ENCODE results near the gene HOXA4.

HOXA4 gene

DNA sequence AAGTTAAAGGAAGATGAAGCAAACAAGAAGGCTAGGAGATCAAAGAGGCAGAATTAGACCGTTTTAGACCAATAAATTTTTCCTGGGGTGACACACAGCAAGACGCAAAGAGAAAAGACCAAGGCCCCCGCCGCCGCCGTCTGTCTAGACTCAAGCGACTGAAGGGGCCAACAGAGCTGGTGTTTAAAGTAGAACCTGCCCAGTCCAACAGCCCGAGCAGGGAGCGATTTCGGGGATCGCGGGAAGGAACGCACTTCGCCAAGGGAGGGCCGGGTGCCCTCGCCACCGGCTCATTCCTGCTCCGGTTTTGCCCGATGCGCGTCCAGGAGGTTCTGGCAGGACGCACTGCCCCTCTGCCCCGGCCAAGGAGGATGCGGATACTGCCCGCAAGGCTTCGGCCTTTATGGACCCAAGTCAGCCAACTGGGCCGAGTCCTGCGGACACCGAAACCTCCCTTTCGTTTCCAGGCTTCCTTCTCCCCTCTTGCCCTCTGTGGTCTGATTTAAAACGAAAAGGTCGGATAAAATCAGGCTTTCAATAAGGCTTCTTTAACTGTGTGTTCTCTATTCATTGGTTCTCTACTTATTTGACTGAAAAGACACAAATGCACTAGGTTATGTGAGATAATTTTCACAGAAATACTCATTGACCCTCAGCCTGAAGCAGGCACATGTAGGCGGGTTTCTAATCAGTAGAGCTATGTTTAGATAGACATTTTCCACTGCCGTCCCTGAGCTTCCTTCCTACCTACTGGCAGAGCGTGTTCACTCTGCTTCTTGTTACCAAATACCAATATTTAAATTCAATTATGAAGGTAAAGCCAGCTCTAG lies 28.1 kb upstream of the HOXA4 start:
- DNase-seq = no peak

DNA sequence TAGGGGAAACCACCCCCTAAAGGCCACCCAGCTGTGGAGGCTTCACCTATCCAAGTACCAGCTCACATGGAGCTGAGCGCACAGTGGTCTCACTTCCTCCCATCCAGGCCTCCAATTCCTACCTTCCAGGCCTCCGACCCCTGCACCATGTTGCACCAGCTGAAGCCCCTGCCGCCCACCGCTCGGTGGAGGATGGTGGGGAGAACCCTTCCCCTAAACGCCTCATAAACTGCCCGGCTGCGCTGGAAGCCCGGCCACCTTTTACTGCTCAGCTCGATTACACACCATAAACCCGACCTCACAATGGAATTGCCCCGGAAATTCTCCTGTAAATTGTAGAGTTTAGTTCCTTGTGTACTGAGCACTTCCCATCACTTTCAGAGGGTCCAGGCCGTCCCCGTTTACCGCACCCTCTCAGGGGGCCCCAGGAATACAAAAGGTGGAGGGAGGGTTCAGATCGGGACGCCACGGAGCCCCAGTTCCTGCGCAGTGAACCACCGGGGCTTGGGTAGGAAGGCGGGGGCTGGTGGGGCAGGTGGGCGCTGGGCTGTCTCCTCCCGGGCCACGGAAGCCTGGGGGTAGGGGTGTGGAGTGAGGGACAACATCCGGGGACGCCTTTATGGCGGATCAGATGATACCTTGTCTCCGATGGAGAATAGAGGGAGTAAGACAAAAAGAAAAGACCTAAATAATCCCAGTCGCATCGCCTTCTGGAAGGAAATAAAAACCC lies 27.3 kb upstream of the HOXA4 start:
- DNase-seq = no peak

DNA sequence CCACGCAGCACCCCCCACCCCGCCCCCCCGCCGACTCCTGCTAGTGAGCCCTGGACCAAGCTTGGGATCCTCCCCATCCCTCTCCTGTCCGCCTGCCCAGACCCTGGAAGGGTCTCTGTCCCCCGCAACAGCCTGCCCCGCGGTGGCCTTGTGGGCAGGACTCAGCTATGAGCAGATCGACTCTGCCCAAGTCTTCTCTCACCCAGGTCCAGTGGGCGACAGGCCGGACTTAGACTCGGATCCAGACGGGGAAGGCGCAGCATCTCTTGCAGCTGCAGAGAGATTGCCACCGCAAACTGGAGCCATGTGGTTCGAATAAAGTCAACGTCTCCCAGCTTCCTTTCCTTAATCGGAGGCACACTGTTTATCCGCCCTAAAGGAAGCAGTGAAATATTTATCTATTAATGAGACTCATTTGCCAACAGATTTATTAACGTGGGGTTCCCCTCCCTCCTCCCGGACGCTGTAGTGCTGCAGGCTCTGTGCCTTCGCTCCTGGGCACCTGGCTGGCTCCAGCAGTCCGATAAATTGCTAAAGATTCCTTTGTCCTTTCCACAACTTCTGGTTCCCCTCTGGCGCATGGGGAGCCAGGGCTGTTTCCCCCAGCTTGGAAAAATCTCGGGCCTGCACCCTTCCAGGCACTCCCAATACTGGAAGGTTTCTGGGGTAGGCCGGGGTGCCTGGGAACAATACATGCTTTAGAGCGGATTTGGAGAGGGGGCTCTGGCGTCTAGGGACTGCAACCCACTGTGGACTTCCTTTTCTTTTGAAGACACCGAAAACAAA lies 26.6 kb upstream of the HOXA4 start:
- no peak for DNase-seq

DNA sequence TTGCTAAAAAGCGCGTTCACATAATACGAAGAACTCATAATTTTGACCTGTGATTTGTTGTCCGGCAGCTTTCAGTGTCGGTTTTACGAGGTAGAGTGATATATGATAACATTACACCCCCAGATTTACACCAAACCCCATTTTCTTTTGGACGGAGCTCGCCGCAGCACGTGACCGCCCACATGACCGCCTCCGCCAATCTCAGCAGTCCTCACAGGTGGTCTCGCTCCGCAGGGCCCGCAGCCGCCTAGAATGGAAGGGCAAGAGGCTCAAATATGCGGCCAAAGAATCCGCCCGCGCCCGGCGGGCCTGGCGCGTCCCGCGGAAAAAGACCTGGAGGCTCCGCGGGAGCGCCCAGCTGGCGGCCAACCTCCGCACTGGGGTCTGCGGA lies 25.9 kb upstream of the HOXA4 start, which contains the start of gene HOXA7:
TSS of gene HOXA7 (minus strand) at position 168 of the 391 bp plus-strand sequence. CDS start at position 38, 130 bp downstream.
- DNase-seq = no peak

DNA sequence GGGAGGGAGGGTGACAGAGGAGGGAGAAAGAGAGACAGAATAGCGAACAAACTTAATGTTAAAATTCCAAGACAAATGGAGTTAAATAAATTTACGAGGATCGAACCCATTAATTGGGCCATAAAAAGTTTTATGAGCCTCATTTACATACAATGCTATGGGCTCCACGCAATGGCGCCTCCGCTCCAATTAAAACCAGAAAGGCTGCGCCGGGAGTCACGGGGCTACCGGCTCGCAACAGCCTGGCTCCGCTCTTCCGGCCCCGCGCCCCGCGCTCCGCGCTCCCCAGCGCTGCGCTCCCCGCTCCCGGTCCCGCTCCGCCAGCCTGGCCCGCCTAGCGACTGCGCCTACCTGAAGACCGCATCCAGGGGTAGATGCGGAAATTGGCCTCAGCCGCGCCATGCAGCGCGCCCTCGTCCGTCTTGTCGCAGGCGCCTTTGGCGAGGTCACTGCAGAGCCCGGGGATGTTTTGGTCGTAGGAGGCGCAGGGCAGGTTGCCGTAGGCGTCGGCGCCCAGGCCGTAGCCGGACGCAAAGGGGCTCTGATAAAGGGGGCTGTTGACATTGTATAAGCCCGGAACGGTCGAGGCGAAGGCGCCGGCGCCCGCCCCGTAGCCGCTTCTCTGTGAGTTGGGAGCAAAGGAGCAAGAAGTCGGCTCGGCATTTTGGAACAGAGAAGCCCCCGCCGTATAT lies 25.4 kb upstream of the HOXA4 start:
- no peak for DNase-seq

DNA sequence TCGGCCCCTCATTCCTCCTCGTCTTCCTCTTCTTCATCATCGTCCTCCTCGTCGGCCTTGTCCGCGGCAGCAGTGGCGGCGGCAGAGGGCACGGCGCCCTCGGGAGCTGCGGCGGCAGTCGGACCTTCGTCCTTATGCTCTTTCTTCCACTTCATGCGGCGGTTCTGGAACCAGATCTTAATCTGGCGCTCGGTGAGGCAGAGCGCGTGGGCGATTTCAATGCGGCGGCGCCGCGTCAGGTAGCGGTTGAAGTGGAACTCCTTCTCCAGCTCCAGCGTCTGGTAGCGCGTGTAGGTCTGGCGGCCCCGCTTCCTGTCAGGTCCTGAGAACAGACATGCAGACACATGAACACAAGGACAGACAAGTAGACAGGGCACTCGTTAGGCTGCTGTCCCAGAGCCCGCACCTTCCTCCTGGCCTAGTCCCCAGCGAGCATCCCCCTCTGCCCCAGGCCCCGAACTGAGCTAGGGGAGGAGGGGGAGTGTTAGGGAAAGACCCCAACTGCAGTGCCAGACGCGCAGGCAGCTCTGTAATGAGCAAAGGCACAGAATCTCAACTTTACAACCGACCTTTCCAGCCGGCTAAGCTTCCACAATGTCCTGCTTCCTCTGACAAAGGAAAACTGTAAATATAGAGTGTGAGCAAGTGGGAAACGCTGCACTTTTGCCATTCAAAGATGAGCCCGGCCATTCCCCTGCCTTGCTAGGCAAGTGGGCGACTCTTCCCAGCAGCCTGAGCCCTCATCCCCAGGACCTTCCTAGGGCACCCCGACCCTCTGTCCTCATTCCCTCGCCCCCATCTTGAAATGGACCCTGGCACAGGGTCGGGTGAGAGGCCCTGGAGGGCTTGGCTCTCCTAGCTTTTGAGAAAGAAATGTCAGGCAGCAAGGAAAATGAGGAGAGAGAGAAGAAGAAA lies 24.6 kb upstream of the HOXA4 start:
- no peak for DNase-seq

DNA sequence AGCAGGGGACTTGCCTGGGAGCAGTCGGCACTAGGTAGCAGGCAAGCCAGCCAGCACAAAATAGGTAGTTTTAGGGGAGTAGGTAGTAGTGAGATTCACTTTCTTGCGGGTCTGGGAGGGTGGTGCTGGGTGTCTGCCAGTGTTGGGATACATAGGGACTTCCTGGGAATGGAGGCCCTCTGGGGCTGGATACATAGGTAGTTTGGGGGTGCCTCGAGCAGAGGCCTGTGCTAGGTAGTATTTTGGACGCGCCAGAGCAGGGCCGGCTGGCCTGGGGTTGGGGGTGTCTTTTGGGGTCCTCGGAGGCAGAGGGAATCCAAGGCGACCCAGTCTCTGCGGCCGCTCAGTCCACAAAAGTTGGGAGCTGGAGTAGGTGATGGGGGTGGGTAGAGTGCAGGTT lies 23.8 kb upstream of the HOXA4 start:
- DNase-seq = no peak

DNA sequence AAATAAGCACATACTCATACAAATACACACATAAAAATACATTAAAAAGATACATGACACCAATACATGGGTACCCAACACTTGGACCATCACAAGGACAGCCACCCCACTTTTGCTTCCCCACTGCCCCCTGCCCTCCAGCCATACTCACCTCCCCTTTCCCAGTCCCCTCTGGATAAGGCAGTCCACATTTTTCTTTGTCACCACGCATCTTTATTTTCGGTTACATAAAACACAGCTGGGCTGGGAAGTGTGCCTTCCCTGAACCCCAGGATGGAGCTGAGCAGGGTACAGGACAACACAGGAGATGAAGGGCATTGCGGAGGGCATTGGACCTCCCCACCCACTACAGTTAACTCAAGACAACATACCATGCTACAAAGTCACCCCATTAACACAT lies 23.0 kb upstream of the HOXA4 start:
- no peak for DNase-seq

DNA sequence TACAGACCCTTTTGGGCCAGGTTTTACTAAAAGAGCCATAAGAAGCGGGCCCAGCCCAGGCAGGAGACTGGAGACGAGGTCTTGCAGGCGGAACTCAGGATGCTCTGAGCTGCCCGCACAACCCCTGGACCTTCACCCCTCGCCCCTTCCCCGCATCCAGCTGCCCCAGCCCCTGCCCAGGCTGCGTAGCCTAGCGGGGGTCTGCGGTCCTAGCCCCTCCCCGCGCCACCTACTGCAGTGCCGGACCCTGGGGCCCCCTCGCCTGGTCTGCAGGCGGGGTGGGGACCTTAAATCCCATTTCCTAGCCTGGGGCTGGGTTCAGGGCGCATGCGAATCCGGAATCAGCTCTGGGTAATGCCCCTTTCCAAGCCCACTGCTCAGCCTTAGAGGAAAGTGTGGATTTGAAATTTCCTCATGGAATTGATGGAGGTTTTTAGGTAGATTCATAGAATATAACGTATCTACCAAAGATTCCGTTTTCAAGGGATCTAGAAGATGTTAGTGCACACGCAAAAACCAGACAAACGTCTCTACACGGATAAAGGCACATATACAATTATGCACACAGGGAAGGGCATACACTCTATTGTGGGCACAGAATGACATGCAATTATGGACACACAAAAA lies 22.4 kb upstream of the HOXA4 start:
- DNase-seq = no peak

DNA sequence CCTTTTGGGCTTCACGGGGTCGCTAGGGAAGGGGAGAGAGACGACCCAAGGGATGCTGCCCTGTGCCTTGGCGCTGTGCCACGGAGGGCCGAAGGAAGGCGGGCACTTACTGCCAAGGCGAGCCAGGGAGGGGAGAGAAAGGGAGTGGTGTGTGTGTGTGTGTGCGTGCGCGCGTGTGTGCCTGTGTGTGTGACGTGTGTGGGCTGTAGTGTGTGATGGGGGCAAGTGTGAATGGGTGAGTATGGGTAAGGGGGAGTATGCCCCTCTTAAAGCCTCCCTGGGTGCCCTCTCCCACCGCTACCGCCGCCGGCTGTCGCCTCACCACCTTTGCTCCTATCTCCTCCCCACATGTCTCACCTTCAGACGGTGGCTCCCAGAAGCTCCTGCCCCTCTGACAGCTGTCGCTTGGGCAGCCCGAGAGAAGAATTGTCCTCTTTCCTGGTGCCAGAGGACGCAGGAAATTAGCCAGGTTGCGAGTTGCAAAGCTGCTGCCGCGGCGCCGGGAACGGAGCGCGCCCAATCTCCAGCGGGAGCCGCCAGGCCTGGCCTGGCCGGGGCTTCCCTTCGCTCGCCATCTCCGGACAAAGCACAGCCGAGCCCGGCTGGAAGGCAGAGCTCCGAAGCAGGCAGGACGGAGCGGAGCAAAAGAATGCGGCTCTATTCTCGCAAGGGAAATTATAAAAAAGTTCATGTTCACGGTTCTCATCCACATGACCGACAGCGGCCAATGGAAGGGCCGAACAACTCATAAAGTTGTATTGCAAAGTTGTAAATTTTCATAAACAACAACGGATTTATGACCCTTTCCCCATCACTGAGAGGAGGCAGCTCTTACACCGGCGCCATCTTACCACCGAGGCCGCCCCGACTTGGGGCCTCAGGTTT lies 21.6 kb upstream of the HOXA4 start, which contains the start of gene HOXA3:
TSS of gene HOXA3 (minus strand) at position 653 of the 885 bp plus-strand sequence. CDS start 41,943 bp downstream, outside the sequence.
- DNase-seq = no peak

DNA sequence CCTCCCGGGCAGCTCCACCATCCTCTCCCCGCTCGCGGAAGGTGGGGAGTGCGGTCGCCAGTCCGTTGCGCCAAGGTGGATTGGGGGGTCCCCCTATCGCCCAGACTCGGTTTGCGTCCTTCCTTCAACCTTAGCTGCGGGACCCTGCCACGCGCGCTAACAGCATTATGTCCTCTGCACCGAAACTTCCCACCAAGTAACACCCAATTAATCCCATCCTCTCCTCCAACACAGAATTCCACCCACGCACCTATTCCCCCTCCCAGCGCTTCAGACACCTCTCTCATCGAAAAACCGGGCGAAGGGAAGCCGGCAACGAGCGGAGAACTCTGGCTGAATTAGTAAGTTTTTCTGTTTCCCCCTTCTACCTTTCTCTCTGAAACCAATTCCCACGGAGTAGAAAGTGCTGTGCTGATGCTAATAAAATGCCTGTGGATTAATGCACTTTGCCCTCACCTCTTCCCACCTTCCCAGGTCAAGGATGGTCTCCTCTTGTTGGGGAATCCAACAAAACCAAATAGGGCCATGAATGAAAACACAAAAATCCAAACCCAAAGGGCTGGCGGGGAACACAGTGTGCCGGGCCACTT lies 20.9 kb upstream of the HOXA4 start:
- DNase-seq = no peak

DNA sequence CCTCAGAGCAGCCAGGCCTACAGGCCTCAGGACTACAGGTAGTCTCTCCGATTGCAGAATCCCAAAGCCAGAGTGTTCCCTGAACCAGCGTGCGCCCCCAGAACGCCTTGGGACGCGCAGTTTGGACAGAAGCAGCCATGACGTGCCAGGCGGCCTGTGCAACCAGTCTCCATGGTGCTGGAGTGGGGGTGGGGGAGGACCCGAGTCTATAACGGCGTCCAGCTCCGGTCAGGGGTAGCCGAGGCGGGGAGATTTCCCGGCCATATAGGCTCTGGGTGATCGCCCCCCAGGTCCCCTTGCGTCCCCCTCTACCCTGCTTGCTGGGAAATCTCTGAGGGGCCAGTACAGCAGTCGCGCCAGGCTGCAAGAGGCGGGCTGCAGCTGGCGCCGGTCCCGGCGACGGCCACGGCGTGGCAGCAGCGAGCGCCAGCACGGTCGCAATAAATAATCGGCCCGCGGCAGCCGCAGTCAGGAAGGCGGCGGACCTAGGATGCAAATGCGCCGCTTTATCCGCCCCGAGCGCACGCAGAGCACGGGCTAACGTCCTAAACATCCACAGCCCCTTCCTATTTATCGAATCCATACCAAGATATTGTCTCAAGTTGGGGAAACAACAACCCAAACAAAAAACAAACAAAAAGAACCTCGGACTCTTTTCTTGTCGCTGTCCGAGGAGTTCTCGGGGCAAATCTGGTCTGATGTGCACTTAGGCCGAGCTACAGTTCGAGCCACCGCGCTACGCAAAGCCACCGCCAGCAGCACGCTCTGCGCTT lies 20.2 kb upstream of the HOXA4 start:
- peak in 7 of 58 donors; percentile 2 to 32 (median 7) for DNase-seq

DNA sequence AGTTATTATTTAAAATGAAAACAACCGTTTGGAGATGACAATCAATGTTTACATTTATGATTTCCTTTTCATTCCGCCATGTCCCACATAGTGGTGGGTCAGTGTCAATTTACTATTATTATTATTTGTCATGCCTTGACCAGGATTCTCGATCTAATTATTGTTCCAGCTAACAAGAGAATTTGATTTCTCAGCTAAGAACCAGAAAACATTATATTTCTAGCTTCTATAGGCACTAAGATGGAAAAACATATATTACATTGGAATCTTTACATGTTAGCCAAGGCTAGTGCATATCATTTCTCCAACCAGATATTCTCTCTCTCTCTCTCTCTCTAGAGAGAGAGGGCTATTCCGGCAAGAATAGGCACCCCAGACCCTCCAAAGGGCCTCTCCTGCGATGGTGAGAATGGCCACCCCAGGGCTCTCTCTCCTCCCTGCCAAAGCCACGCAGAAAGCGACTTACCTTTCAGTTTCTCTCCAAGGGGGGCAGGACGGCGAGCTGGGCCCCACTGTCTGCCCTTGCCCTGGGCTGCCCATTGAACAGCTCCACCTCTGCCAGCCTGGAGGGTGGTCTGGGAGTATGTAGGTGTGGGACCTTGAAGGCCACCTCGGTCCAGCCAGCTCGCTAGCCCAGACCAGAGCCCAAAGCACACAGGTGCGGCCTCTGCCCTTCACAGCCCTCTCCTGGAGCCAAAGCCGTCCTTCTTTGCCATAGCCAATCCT lies 19.4 kb upstream of the HOXA4 start:
- no peak for DNase-seq

DNA sequence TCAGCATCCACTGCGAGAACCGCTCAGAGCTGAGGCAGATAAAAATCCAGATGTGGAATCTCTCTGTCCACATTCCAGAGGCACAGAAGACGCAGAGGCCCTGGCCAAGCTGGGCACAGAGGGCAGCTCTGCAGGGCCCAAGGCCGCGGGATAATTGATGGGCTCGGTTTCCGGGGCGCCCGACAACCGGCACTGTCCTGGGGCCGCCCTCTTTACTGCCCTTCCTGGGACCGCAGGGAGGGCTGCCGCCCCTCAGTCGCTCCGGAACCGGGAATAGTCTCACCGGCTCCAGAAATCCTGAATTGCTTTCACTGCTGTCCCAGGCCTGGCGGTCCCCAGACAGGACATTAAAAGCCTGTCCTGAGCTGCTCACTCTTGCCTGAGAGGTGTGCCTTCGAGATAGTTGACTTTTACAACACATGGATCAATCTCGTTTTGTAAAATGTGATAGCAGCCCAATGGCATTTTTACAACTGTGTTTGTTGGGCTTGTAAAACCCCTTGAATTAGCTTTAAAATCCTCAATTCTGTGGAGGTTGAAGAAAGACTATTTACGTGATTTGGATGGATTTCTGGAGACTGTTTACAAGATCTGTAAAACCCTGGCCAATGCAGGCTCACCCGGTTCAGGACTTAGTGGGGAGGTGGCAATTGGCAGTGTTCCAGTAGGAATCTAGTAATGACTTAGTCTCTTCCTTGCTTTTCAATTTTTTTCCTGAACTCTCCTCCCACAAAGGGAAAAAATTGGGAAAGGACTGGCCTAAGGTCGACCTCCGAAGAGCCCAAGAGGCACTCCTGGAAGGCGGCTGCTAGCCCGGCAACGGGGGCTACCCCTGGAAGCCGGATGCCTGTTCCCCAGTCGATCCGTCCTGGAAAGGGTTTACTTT lies 18.4 kb upstream of the HOXA4 start:
- DNase-seq = no peak

DNA sequence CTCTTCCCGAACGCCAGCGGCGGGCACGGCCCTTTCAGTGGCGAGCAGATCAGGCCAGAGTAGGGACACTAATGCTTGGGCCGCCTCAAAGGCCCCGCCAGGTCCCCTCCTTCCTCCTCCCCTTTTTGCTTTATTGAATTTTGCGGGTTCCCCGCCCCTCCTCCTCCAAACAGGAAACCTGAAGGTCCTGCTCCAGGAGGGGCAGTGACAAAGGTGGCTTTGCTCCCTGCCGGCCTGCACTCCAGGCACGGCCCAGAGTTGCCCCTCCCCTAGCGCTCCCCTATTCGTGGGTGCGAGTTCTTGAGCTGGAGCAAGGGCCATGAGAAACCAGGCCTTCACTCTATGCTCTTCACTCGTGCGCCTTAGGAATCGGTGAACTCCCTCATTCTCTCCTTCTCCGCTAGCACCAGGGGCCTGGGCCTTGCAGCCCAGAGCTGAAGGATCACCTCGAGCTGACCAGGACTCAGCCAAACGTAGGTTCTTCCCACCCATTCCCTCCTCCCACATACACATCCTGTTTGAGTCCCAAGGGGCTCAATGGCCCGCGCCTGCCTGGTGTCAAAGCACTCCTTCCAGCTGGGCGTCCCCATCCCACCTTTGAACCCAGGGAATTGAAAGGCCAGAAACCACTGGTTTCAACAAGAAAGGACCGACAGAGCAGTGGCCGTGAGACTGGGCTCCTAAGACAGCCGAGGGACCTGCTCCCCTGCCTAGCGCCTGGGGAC lies 17.6 kb upstream of the HOXA4 start:
- no peak for DNase-seq
